Frontal cortex (tissue), 4 donors: ENCODE data around the gene SLC12A3. TPM values are rescaled to one million over a fixed set of nuclear protein-coding genes. Genes with fewer than 3 reads are reported as not detected.

ENCODE experiments used
- DNase-seq, 2 donors: peaks; one replicate each; pipeline ENCODE4 v3.0.0; 2012; ENCODE audit warnings: low spot score in 2 of 2
- FAIRE-seq: peaks from 2 replicates; lab custom pipeline; 2012; peaks lifted over from hg19 to GRCh38; lab: Jason Lieb, UNC
- total RNA-seq: library from RNA; depleted of rRNA; stranded (reverse); fragments of >200 nt; gene quantifications from one replicate; pipeline ENCODE4 v1.2.3, GENCODE V29; 2014
- donor health status: control.
- donor health status: control.
- donor health status: control.

The SLC12A3 gene
- total RNA-seq: not detected

GRCh38 chr16:56864960-56865359 is at the start of gene SLC12A3:
Gene SLC12A3 (plus strand): TSS chr16:56865207. CDS start chr16:56865236, 29 bp downstream.
- DNase-seq (no peak), FAIRE-seq (no peak)

- FAIRE-seq: no peak
- no peak for DNase-seq
Measured at GRCh38 chr16:56815721-56816120, 49.3 kb upstream of the SLC12A3 start.

GRCh38 chr16:56817056-56817455 is 48.0 kb upstream of the SLC12A3 start:
- FAIRE-seq (no peak), DNase-seq (no peak)

- FAIRE-seq: no peak
Measured at GRCh38 chr16:56817938-56818337, 47.1 kb upstream of the SLC12A3 start.

GRCh38 chr16:56823081-56823733 is 41.8 kb upstream of the SLC12A3 start:
- FAIRE-seq: no peak
- DNase-seq: peak in 1 of 2 donors; percentile 16

More at GRCh38 chr16:56817938-56818337, 47.1 kb upstream of the SLC12A3 start:
- no peak for DNase-seq

GRCh38 chr16:56824331-56824730 is 40.7 kb upstream of the SLC12A3 start:
- no peak for FAIRE-seq
- DNase-seq: peak; percentile 4 to 20

- no peak for DNase-seq
- FAIRE-seq: no peak
Measured at GRCh38 chr16:56824804-56825203, 40.2 kb upstream of the SLC12A3 start.

- FAIRE-seq: no peak
Measured at GRCh38 chr16:56825826-56826225, 39.2 kb upstream of the SLC12A3 start.

GRCh38 chr16:56828647-56829046 is 36.4 kb upstream of the SLC12A3 start:
- no peak for FAIRE-seq
- DNase-seq: no peak

More at GRCh38 chr16:56825826-56826225, 39.2 kb upstream of the SLC12A3 start:
- no peak for DNase-seq

GRCh38 chr16:56830669-56831068 is 34.3 kb upstream of the SLC12A3 start:
- no peak for FAIRE-seq

GRCh38 chr16:56832768-56833167 is 32.2 kb upstream of the SLC12A3 start:
- FAIRE-seq (no peak), DNase-seq (no peak)

More at GRCh38 chr16:56830669-56831068, 34.3 kb upstream of the SLC12A3 start:
- no peak for DNase-seq

- no peak for DNase-seq
- FAIRE-seq: no peak
Measured at GRCh38 chr16:56833243-56833970, 31.6 kb upstream of the SLC12A3 start.

- FAIRE-seq: no peak
- no peak for DNase-seq
Measured at GRCh38 chr16:56835320-56835719, 29.7 kb upstream of the SLC12A3 start.

GRCh38 chr16:56836410-56837230 is 28.4 kb upstream of the SLC12A3 start:
- FAIRE-seq (no peak), DNase-seq (no peak)

- no peak for FAIRE-seq
- DNase-seq: no peak
Measured at GRCh38 chr16:56838622-56839337, 26.2 kb upstream of the SLC12A3 start.

GRCh38 chr16:56841233-56841632 is 23.8 kb upstream of the SLC12A3 start:
- FAIRE-seq (no peak), DNase-seq (no peak)

- DNase-seq: no peak
- no peak for FAIRE-seq
Measured at GRCh38 chr16:56841659-56842058, 23.3 kb upstream of the SLC12A3 start.

- FAIRE-seq: no peak
- DNase-seq: no peak
Measured at GRCh38 chr16:56842133-56842532, 22.9 kb upstream of the SLC12A3 start.

GRCh38 chr16:56844056-56844455 is 21.0 kb upstream of the SLC12A3 start:
- FAIRE-seq: no peak
- no peak for DNase-seq
